Keratinocyte (primary cell): ENCODE results near the gene GALNT2.

Experiments used
- CTCF ChIP-seq, 3 experiments: IDR thresholded peaks in 1 of 3; conservative IDR thresholded peaks in 1 of 3; optimal IDR thresholded peaks in 1 of 3; 2 replicates in 2 of 3; 3 replicates in 1 of 3; pipeline versions ENCODE3 to v1.5.1; 2011; ENCODE audit warnings: low read length in 3 of 3, mild to moderate bottlenecking in 3 of 3, moderate library complexity in 2 of 3, control low read depth in 1 of 3, inconsistent platforms in 1 of 3; ENCODE audit not compliant: insufficient read depth in 2 of 3; ENCODE audit errors: extremely low read depth in 1 of 3
- EZH2 ChIP-seq: IDR thresholded peaks from one replicate; pipeline ENCODE4 v1.6.1; 2012; ENCODE audit warnings: inconsistent platforms, mild to moderate bottlenecking, low read length, moderate library complexity

GRCh38 chr1:230145505-230145899 lies 78.5 kb downstream of the GALNT2 start:
- TF ChIP-seq CTCF (optimal IDR thresholded peaks at IDR 0.05 in 1 of 3, IDR thresholded peaks at IDR 0.05 in 1 of 3, conservative IDR thresholded peaks at IDR 0.05 in 1 of 3; ENCODE audit: extremely low read depth in 1 of 3, insufficient read depth in 2 of 3, low read length in 3 of 3) (no peak), EZH2 (no peak)
